ENCODE data around the gene PHLDA2. TPM values are rescaled to one million over a fixed set of nuclear protein-coding genes. Genes with fewer than 3 reads are reported as not detected.

Gene PHLDA2
- total and polyA plus RNA-seq, 9 of the 15 experiments (the other 6 are each of a cell fraction or from before 2014, with no cell fraction given), result 0.43 to 42.4 (median 4.7) TPM

DNA sequence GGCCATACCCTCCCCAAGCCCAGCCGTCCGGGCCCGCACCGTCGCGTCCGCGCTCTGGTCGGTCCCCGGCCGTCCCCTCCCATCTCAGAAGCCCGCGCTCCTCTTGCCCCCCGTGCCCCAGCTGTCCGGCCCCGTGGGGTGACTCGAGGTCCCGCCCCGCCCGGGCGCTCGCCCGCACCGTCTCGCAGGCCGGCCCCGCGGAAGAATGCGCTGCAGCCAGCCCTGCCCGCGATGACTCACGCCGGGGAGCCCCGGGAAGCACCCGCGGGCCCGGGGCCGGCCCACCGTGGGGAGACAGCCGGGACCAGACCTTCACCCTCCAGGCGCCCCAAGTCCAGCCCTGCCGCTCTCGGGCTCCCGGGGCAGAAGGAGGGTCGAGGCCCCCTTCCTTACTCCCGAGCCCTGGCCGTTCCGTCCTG lies 320 bp upstream of the PHLDA2 start (continued):
- TF ChIP-seq, protein P1, sequence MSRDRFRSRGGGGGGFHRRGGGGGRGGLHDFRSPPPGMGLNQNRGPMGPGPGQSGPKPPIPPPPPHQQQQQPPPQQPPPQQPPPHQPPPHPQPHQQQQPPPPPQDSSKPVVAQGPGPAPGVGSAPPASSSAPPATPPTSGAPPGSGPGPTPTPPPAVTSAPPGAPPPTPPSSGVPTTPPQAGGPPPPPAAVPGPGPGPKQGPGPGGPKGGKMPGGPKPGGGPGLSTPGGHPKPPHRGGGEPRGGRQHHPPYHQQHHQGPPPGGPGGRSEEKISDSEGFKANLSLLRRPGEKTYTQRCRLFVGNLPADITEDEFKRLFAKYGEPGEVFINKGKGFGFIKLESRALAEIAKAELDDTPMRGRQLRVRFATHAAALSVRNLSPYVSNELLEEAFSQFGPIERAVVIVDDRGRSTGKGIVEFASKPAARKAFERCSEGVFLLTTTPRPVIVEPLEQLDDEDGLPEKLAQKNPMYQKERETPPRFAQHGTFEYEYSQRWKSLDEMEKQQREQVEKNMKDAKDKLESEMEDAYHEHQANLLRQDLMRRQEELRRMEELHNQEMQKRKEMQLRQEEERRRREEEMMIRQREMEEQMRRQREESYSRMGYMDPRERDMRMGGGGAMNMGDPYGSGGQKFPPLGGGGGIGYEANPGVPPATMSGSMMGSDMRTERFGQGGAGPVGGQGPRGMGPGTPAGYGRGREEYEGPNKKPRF (IDR thresholded peaks at IDR 0.05; ENCODE audit: low read depth, low read length), result no peak
- TF ChIP-seq ZNF274 (IDR thresholded peaks at IDR 0.05; ENCODE audit: borderline replicate concordance, low read depth, low read length) (no peak), CTBP1 (IDR thresholded peaks at IDR 0.05; ENCODE audit: borderline replicate concordance) (no peak; the same call in 1 of the 2 replicates), FOXM1 (IDR thresholded peaks at IDR 0.05; ENCODE audit: low read depth) (no peak), FOXM1 (CRISPR knock-in tag; IDR thresholded peaks at IDR 0.05; ENCODE audit: low read depth) (0 out of 2 replicates have a peak, but pooled peaks have one; percentile 9), ZNF408 (CRISPR knock-in tag; IDR thresholded peaks at IDR 0.05; ENCODE audit: low read depth) (no peak), RBFOX2 (IDR thresholded peaks at IDR 0.05; ENCODE audit: low read depth, low read length) (peak; percentile 68), LCOR (CRISPR knock-in tag; IDR thresholded peaks at IDR 0.05) (no peak), ZFP1 (CRISPR knock-in tag; IDR thresholded peaks at IDR 0.05) (no peak), NCOR1 (IDR thresholded peaks at IDR 0.05) (no peak), POLR2B (IDR thresholded peaks at IDR 0.05; ENCODE audit: low read depth, partially characterized antibody) (no peak), NFRKB (IDR thresholded peaks at IDR 0.05; ENCODE audit: low read depth) (no peak), LARP7 (IDR thresholded peaks at IDR 0.05) (no peak), CC2D1A (IDR thresholded peaks at IDR 0.05) (no peak), BRF2 (IDR thresholded peaks at IDR 0.05; ENCODE audit: borderline replicate concordance, insufficient read depth, insufficient read length) (no peak), ZNF79 (CRISPR knock-in tag; IDR thresholded peaks at IDR 0.05; ENCODE audit: low read depth) (no peak), EGR1 (conservative IDR thresholded peaks at IDR 0.05) (no peak)
- TF ChIP-seq, protein P2, sequence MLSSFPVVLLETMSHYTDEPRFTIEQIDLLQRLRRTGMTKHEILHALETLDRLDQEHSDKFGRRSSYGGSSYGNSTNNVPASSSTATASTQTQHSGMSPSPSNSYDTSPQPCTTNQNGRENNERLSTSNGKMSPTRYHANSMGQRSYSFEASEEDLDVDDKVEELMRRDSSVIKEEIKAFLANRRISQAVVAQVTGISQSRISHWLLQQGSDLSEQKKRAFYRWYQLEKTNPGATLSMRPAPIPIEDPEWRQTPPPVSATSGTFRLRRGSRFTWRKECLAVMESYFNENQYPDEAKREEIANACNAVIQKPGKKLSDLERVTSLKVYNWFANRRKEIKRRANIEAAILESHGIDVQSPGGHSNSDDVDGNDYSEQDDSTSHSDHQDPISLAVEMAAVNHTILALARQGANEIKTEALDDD (IDR thresholded peaks at IDR 0.05), result no peak
- TF ChIP-seq, protein P3, sequence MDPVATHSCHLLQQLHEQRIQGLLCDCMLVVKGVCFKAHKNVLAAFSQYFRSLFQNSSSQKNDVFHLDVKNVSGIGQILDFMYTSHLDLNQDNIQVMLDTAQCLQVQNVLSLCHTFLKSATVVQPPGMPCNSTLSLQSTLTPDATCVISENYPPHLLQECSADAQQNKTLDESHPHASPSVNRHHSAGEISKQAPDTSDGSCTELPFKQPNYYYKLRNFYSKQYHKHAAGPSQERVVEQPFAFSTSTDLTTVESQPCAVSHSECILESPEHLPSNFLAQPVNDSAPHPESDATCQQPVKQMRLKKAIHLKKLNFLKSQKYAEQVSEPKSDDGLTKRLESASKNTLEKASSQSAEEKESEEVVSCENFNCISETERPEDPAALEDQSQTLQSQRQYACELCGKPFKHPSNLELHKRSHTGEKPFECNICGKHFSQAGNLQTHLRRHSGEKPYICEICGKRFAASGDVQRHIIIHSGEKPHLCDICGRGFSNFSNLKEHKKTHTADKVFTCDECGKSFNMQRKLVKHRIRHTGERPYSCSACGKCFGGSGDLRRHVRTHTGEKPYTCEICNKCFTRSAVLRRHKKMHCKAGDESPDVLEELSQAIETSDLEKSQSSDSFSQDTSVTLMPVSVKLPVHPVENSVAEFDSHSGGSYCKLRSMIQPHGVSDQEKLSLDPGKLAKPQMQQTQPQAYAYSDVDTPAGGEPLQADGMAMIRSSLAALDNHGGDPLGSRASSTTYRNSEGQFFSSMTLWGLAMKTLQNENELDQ (CRISPR knock-in tag; IDR thresholded peaks at IDR 0.05; ENCODE audit: borderline replicate concordance), result no peak
- TF ChIP-seq, protein P4, sequence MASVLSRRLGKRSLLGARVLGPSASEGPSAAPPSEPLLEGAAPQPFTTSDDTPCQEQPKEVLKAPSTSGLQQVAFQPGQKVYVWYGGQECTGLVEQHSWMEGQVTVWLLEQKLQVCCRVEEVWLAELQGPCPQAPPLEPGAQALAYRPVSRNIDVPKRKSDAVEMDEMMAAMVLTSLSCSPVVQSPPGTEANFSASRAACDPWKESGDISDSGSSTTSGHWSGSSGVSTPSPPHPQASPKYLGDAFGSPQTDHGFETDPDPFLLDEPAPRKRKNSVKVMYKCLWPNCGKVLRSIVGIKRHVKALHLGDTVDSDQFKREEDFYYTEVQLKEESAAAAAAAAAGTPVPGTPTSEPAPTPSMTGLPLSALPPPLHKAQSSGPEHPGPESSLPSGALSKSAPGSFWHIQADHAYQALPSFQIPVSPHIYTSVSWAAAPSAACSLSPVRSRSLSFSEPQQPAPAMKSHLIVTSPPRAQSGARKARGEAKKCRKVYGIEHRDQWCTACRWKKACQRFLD (CRISPR knock-in tag; IDR thresholded peaks at IDR 0.05), result 0 out of 2 replicates have a peak, but pooled peaks have one; percentile 17
- TF ChIP-seq, protein P5, sequence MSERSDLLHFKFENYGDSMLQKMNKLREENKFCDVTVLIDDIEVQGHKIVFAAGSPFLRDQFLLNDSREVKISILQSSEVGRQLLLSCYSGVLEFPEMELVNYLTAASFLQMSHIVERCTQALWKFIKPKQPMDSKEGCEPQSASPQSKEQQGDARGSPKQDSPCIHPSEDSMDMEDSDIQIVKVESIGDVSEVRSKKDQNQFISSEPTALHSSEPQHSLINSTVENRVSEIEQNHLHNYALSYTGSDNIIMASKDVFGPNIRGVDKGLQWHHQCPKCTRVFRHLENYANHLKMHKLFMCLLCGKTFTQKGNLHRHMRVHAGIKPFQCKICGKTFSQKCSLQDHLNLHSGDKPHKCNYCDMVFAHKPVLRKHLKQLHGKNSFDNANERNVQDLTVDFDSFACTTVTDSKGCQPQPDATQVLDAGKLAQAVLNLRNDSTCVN (CRISPR knock-in tag; IDR thresholded peaks at IDR 0.05), result no peak

Data from K562 (cell line).